ENCODE measurements around the gene DUSP22. TPM values are rescaled to one million over a fixed set of nuclear protein-coding genes. Genes with fewer than 3 reads are reported as not detected.

Gene DUSP22
- total and polyA plus RNA-seq, 2 donors (not counting 1 experiment from before 2014, with no cell fraction given), result 117 to 133 TPM

DNA sequence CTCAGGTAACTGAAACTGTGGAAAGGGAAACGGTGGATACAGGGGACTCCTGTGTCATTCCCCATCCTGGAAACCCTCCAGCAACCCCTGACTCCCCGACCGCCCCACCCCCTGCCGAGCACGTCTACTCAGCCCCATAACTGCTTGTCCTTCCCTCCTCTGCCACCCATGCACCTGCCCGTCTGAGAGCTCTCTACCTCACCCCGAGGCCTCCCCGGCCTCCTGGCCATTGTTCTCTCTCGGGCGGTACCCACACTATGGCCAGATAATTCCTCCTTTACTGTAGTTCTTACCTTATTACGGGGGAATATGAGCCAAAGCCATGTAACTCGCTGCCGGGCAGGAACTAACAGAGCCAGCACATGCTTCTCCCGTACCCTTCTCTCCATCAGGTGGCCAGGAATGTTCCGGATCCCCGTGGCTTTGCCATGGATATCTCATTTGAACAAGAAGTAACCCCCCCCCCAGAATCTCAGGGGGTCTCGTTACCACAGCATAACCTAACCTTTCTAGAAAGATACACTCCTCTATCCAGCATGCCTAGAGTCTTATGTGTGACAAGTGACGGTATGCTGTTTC is 94.5 kb downstream of the DUSP22 start:
- H3K36me3 ChIP-seq (replicated peaks in 1 of 2; ENCODE audit: control extremely low read depth in 1 of 2, control insufficient read depth in 1 of 2, extremely low read depth in 1 of 2, insufficient read depth in 2 of 2, low read length in 1 of 2), result no peaks in the 10 kb centered on the region
- peaks cover 2% of the 10 kb centered on the region for H3K79me2 ChIP-seq (ENCODE audit: control insufficient read depth, insufficient read depth, low read length)
- no peak overlapping the region for H3K9ac ChIP-seq (ENCODE audit: low read length)
- 90% methylated on average over 14 of the region's 18 CpGs for WGBS (ENCODE audit: insufficient coverage)
- Mint-ChIP-seq H3K9me3 (ENCODE audit: insufficient read depth) (no peaks in the 10 kb centered on the region), H3K4me3 (no peak overlapping the region), H3K4me1 (peaks cover 25% of the 10 kb centered on the region), H3K27ac (no peak overlapping the region), H3K27me3 (no peaks in the 10 kb centered on the region)
- H3K4me1 ChIP-seq (ENCODE audit: control insufficient read depth in 2 of 2, insufficient read depth in 2 of 2, low read length in 2 of 2), result peaks cover 13 to 19% of the 10 kb centered on the region in 2 donors
- H3K27ac ChIP-seq (ENCODE audit: low read length in 2 of 2), result no peak overlapping the region
- intact Hi-C loops (cut with micrococcal nuclease), result no loop called here
- peaks cover 0 to 5% (median 0%) of the 10 kb centered on the region in 3 donors for H3K9me3 ChIP-seq (ENCODE audit: control extremely low read depth in 1 of 3, control insufficient read depth in 2 of 3, insufficient read depth in 1 of 3, low read length in 2 of 3)
- TF ChIP-seq EZH2 (IDR thresholded peaks at IDR 0.05; ENCODE audit: borderline replicate concordance, insufficient read depth, low read depth, low read length, poor library complexity, severe bottlenecking), result no peak
- TF ChIP-seq, protein P1, sequence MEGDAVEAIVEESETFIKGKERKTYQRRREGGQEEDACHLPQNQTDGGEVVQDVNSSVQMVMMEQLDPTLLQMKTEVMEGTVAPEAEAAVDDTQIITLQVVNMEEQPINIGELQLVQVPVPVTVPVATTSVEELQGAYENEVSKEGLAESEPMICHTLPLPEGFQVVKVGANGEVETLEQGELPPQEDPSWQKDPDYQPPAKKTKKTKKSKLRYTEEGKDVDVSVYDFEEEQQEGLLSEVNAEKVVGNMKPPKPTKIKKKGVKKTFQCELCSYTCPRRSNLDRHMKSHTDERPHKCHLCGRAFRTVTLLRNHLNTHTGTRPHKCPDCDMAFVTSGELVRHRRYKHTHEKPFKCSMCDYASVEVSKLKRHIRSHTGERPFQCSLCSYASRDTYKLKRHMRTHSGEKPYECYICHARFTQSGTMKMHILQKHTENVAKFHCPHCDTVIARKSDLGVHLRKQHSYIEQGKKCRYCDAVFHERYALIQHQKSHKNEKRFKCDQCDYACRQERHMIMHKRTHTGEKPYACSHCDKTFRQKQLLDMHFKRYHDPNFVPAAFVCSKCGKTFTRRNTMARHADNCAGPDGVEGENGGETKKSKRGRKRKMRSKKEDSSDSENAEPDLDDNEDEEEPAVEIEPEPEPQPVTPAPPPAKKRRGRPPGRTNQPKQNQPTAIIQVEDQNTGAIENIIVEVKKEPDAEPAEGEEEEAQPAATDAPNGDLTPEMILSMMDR (IDR thresholded peaks at IDR 0.05), result no peak
- DNase-seq (no peak), ATAC-seq (ENCODE audit: low read depth) (no peak)
- peaks cover 2% of the 10 kb centered on the region for H4K20me1 ChIP-seq (ENCODE audit: control insufficient read depth, insufficient read depth, low read length, poor library complexity, severe bottlenecking)
- H3K27me3 ChIP-seq (replicated peaks in 1 of 4; ENCODE audit: control extremely low read depth in 1 of 4, control insufficient read depth in 3 of 4, insufficient read depth in 4 of 4, low read length in 3 of 4), result no peaks in the 10 kb centered on the region
- H3K4me2 ChIP-seq (replicated peaks; ENCODE audit: low read depth, low read length, poor library complexity, severe bottlenecking), result no peak overlapping the region
- ChIA-PET CTCF (interaction anchor here (1.2 kb wide), 1 partner anchor 10 kb away, joined by 3 read pairs; no protein-coding TSS in a partner anchor), POLR2A (no interaction called here)
- no peak overlapping the region for H3K4me3 ChIP-seq (ENCODE audit: control extremely low read depth in 1 of 5, extremely low read depth in 1 of 5, insufficient read depth in 1 of 5, low read depth in 2 of 5, low read length in 4 of 5)
- no peak overlapping the region for H2AFZ ChIP-seq (ENCODE audit: insufficient read depth, low read depth, low read length, poor library complexity, severe bottlenecking)

DNA sequence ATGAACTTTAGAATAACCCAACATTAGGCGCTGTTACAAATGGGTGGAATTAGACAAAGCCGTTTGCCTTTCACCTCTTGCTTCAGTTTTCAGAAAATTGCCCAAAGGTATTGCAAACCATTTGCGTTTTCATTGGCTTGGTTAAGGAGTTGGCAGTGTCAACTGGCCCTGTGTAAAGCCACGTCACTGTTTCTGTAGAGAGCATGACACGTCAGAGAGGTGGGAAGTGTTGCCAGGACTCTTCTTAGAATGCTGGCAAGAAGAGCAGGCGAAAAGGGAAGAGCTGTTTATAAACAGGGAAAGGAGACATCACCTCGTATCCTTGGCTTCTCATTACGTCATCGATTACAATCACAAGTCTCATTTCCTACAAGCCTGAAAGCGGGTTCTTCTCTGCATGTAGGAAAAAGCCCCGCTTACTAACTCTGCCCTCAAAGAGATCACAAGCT is 95.0 kb downstream of the DUSP22 start:
- Mint-ChIP-seq H3K9me3 (ENCODE audit: insufficient read depth) (no peaks in the 10 kb centered on the region), H3K27me3 (no peaks in the 10 kb centered on the region), H3K4me3 (no peak overlapping the region), H3K4me1 (peaks cover 25% of the 10 kb centered on the region), H3K27ac (no peak overlapping the region)
- Histone ChIP-seq H3K4me2 (replicated peaks; ENCODE audit: low read depth, low read length, poor library complexity, severe bottlenecking) (no peak overlapping the region), H3K27ac (ENCODE audit: low read length in 2 of 2) (no peak overlapping the region), H3K9me3 (ENCODE audit: control extremely low read depth in 1 of 3, control insufficient read depth in 2 of 3, insufficient read depth in 1 of 3, low read length in 2 of 3) (no peaks in the 10 kb centered on the region), H4K20me1 (ENCODE audit: control insufficient read depth, insufficient read depth, low read length, poor library complexity, severe bottlenecking) (peaks cover 7% of the 10 kb centered on the region), H3K79me2 (ENCODE audit: control insufficient read depth, insufficient read depth, low read length) (peaks cover 8% of the 10 kb centered on the region), H3K4me3 (ENCODE audit: control extremely low read depth in 1 of 5, extremely low read depth in 1 of 5, insufficient read depth in 1 of 5, low read depth in 2 of 5, low read length in 4 of 5) (no peak overlapping the region), H2AFZ (ENCODE audit: insufficient read depth, low read depth, low read length, poor library complexity, severe bottlenecking) (no peak overlapping the region), H3K4me1 (ENCODE audit: control insufficient read depth in 2 of 2, insufficient read depth in 2 of 2, low read length in 2 of 2) (peaks cover 13 to 19% of the 10 kb centered on the region in 2 donors), H3K36me3 (replicated peaks in 1 of 2; ENCODE audit: control extremely low read depth in 1 of 2, control insufficient read depth in 1 of 2, extremely low read depth in 1 of 2, insufficient read depth in 2 of 2, low read length in 1 of 2) (no peaks in the 10 kb centered on the region), H3K9ac (ENCODE audit: low read length) (no peak overlapping the region), H3K27me3 (replicated peaks in 1 of 4; ENCODE audit: control extremely low read depth in 1 of 4, control insufficient read depth in 3 of 4, insufficient read depth in 4 of 4, low read length in 3 of 4) (no peaks in the 10 kb centered on the region)
- ATAC-seq (ENCODE audit: low read depth), result no peak
- POLR2A ChIA-PET, result no interaction called here
- DNase-seq, result no peak
- CTCF ChIA-PET, result interaction anchor here (0.8 to 8.8 kb wide), 6 partner anchors 10 to 199 kb away, joined by 3 to 72 read pairs (median 4); no protein-coding TSS in a partner anchor
- intact Hi-C loops (cut with micrococcal nuclease), result no loop called here
- TF ChIP-seq, protein P1 (IDR thresholded peaks at IDR 0.05), result no peak
- 93% methylated on average over 10 of the region's 11 CpGs for WGBS (ENCODE audit: insufficient coverage)
